ENCODE data around the gene CCDC9B. TPM values are rescaled to one million over a fixed set of nuclear protein-coding genes. Genes with fewer than 3 reads are reported as not detected.
A peak's percentile ranks its signal among the peaks of the same experiment; 100 is the strongest.

Gene CCDC9B
- total RNA-seq, 4 donors from 2014 or later = 28.0 to 105 (median 66.7) TPM

DNA sequence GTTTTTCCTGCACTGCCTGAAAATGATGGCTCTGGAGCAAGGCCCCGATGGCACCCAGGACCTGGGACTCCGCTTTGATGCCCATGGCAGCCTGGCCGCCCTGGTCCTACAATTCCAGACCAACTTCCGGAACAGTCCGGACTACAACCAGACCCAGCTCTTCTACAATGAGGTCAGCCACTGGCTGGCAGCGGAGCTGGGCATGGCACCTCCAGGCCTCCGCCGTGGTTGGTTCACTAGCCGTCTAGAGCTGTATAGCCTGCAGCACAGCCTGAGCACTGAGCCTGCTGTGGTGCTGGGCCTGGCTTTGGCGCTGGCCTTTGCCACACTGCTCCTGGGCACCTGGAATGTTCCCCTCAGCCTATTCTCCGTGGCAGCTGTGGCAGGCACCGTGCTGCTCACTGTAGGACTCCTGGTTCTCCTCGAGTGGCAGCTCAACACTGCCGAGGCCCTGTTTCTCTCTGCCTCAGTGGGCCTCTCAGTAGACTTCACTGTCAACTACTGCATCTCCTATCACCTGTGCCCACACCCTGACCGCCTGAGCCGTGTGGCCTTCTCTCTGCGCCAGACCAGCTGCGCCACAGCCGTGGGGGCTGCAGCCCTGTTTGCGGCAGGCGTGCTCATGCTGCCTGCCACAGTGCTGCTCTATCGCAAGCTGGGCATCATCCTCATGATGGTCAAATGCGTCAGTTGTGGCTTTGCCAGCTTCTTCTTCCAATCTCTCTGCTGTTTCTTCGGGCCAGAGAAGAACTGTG is 28.2 kb upstream of the CCDC9B start:
- no peaks in the 10 kb centered on the region for H3K36me3 ChIP-seq
- ATAC-seq = no peak
- peaks cover 0 to 23% (median 0%) of the 10 kb centered on the region in 3 donors for H3K4me1 ChIP-seq
- no peak overlapping the region for H3K4me3 ChIP-seq
- WGBS, 2 donors (ENCODE audit: low coverage in 1 of 2) = 97% methylated on average over 6 of the region's 24 CpGs; no CpG with 5 or more reads in 1 of the 2 donors
- no peaks in the 10 kb centered on the region for H3K27me3 ChIP-seq
- no peaks in the 10 kb centered on the region for H3K9me3 ChIP-seq
- TF ChIP-seq, protein P1, sequence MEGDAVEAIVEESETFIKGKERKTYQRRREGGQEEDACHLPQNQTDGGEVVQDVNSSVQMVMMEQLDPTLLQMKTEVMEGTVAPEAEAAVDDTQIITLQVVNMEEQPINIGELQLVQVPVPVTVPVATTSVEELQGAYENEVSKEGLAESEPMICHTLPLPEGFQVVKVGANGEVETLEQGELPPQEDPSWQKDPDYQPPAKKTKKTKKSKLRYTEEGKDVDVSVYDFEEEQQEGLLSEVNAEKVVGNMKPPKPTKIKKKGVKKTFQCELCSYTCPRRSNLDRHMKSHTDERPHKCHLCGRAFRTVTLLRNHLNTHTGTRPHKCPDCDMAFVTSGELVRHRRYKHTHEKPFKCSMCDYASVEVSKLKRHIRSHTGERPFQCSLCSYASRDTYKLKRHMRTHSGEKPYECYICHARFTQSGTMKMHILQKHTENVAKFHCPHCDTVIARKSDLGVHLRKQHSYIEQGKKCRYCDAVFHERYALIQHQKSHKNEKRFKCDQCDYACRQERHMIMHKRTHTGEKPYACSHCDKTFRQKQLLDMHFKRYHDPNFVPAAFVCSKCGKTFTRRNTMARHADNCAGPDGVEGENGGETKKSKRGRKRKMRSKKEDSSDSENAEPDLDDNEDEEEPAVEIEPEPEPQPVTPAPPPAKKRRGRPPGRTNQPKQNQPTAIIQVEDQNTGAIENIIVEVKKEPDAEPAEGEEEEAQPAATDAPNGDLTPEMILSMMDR (IDR thresholded peaks at IDR 0.05) = no peak
- TF ChIP-seq EP300 (IDR thresholded peaks at IDR 0.05) (no peak), POLR2A (IDR thresholded peaks at IDR 0.05) (no peak), POLR2AphosphoS5 (IDR thresholded peaks at IDR 0.05) (no peak)
- no peak overlapping the region for H3K27ac ChIP-seq

DNA sequence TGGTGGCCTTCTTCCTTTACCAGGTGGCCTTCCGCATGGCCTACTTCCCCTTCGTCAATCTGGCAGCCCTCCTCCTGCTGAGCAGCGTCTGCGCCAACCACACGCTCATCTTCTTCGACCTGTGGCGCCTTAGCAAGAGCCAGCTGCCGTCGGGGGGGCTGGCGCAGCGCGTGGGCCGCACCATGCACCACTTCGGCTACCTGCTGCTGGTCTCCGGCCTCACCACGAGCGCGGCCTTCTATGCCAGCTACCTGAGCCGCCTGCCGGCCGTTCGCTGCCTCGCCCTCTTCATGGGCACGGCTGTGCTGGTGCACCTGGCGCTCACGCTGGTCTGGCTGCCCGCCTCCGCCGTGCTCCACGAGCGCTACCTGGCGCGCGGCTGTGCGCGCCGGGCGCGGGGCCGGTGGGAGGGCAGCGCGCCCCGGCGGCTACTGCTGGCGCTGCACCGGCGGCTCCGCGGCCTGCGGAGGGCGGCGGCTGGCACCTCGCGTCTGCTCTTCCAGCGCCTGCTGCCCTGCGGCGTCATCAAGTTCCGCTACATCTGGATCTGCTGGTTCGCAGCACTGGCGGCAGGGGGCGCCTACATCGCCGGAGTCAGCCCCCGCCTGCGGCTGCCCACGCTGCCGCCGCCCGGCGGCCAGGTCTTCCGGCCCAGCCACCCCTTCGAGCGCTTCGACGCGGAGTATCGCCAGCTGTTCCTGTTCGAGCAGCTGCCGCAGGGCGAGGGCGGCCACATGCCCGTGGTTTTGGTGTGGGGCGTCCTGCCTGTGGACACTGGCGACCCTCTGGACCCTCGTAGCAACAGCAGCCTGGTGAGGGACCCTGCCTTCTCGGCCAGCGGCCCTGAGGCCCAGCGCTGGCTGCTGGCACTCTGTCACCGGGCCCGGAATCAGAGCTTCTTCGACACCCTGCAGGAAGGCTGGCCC is 27.2 kb upstream of the CCDC9B start:
- ATAC-seq = peak; percentile 93
- peaks cover 0 to 23% (median 0%) of the 10 kb centered on the region in 3 donors for H3K4me1 ChIP-seq
- no peak for TF ChIP-seq POLR2A (IDR thresholded peaks at IDR 0.05)
- TF ChIP-seq EP300 (IDR thresholded peaks at IDR 0.05) = no peak
- TF ChIP-seq POLR2AphosphoS5 (IDR thresholded peaks at IDR 0.05) = peak; percentile 44
- TF ChIP-seq, protein P1 (IDR thresholded peaks at IDR 0.05) = peak in 3 of 4 experiments; percentile 91 to 94 (median 94)
- H3K4me3 ChIP-seq = peak overlapping the region in 1 of 2 donors; percentile 48
- no peaks in the 10 kb centered on the region for H3K9me3 ChIP-seq
- peak overlapping the region in 3 of 4 donors; percentile 8 to 58 (median 52) for H3K27ac ChIP-seq
- WGBS, 2 donors (ENCODE audit: low coverage in 1 of 2) = 42 to 72% methylated on average over 2 to 3 of the region's 91 CpGs
- H3K27me3 ChIP-seq = no peaks in the 10 kb centered on the region
- no peaks in the 10 kb centered on the region for H3K36me3 ChIP-seq

DNA sequence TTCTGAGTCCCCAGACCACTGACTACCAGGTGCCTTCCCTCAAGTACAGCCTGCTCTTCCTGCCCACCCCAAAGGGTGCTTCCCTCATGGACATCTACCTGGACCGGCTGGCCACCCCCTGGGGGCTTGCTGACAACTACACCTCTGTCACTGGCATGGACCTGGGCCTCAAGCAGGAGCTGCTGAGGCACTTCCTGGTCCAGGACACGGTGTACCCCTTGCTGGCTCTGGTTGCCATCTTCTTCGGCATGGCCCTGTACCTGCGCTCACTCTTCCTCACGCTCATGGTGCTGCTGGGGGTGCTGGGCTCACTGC is 26.6 kb upstream of the CCDC9B start:
- peak overlapping the region in 1 of 2 donors; percentile 48 for H3K4me3 ChIP-seq
- WGBS, 2 donors (ENCODE audit: low coverage in 1 of 2) = 80% methylated on average over 3 of the region's 5 CpGs; no CpG with 5 or more reads in 1 of the 2 donors
- no peak for ATAC-seq
- no peaks in the 10 kb centered on the region for H3K36me3 ChIP-seq
- H3K27me3 ChIP-seq = no peaks in the 10 kb centered on the region
- peak overlapping the region in 2 of 4 donors; percentile 52 to 56 for H3K27ac ChIP-seq
- H3K4me1 ChIP-seq = peaks cover 0 to 23% (median 0%) of the 10 kb centered on the region in 3 donors
- no peaks in the 10 kb centered on the region for H3K9me3 ChIP-seq
- TF ChIP-seq POLR2AphosphoS5 (IDR thresholded peaks at IDR 0.05) (no peak), POLR2A (IDR thresholded peaks at IDR 0.05) (no peak), EP300 (IDR thresholded peaks at IDR 0.05) (no peak)
- TF ChIP-seq, protein P1 (IDR thresholded peaks at IDR 0.05) = no peak

DNA sequence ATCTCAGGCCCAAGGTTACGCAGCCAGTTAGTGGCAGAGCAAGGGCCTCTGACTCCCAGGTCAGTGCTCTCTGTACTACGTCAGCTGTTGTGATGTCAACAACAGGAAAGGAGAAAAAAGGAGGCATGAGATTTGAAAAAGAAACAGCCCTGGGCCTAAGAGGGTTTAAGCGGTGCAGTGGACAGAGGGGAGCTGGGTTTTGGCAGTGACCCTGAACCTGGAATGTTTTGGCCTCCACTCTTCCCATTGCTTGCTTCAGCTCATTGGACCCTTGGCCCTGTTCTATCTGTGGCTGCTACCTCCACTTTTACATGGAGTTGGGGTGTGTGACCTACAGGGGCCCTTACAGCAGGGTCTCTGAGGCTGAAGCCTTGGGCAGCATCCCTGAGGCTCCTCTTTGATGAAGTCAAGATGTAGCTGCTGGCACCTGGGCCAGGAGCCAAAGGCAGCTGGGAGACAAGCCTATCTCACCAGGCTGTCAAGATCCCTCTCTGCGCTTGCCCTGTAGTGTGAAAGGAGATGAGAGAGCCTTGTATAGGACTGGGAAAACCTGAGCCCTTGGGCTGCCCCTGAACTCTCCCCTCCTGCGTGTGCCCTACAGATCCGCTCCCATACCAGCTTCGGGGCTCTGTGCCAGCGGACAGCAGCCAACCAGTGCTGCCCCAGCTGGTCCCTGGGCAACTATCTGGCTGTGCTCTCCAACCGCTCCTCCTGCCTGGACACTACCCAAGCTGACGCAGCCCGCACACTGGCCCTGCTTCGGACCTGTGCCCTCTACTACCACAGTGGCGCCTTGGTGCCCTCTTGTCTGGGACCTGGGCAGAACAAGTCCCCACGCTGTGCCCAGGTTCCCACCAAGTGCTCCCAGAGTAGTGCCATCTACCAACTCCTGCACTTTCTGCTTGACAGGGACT is 26.0 kb upstream of the CCDC9B start:
- peaks cover 0 to 23% (median 0%) of the 10 kb centered on the region in 3 donors for H3K4me1 ChIP-seq
- no peak for ATAC-seq
- no peaks in the 10 kb centered on the region for H3K36me3 ChIP-seq
- TF ChIP-seq POLR2AphosphoS5 (IDR thresholded peaks at IDR 0.05) (no peak), EP300 (IDR thresholded peaks at IDR 0.05) (no peak), POLR2A (IDR thresholded peaks at IDR 0.05) (no peak)
- TF ChIP-seq, protein P1 (IDR thresholded peaks at IDR 0.05) = no peak
- no peaks in the 10 kb centered on the region for H3K27me3 ChIP-seq
- no peaks in the 10 kb centered on the region for H3K9me3 ChIP-seq
- 80 to 95% methylated on average over 3 of the region's 14 CpGs for WGBS, 2 donors (ENCODE audit: low coverage in 1 of 2)
- peak overlapping the region in 1 of 4 donors; percentile 52 for H3K27ac ChIP-seq
- no peak overlapping the region for H3K4me3 ChIP-seq

Data from gastroesophageal sphincter (tissue), 4 donors.